COLO829 (cell line): ENCODE data around the gene SETD2.
A peak's percentile ranks its signal among the peaks of the same experiment; 100 is the strongest.

Source experiments
- DNase-seq: peaks from one replicate; pipeline ENCODE4 v3.0.0; 2012; ENCODE audit warnings: low spot score

Gene SETD2

GRCh38 chr3:46998121-46998851 is 165.6 kb downstream of the SETD2 start:
- peak; percentile 66 for DNase-seq

GRCh38 chr3:46997453-46998091 is 166.3 kb downstream of the SETD2 start:
- DNase-seq: no peak

GRCh38 chr3:46996689-46997452 is 167.0 kb downstream of the SETD2 start:
- DNase-seq: no peak

GRCh38 chr3:46995901-46996562 is 167.9 kb downstream of the SETD2 start:
- no peak for DNase-seq

- no peak for DNase-seq
Observed at GRCh38 chr3:46994801-46995731, 168.8 kb downstream of the SETD2 start.

- DNase-seq: no peak
Observed at GRCh38 chr3:46993986-46994385, 169.9 kb downstream of the SETD2 start.

GRCh38 chr3:46993292-46993691 is 170.6 kb downstream of the SETD2 start:
- DNase-seq: no peak

GRCh38 chr3:46992231-46992630 is 171.7 kb downstream of the SETD2 start:
- no peak for DNase-seq

- no peak for DNase-seq
Observed at GRCh38 chr3:46991406-46992165, 172.3 kb downstream of the SETD2 start.

- DNase-seq: no peak
Observed at GRCh38 chr3:46990573-46991374, 173.1 kb downstream of the SETD2 start.

- DNase-seq: no peak
Observed at GRCh38 chr3:46989146-46989810, 174.6 kb downstream of the SETD2 start.

- no peak for DNase-seq
Observed at GRCh38 chr3:46988616-46989015, 175.3 kb downstream of the SETD2 start.

- DNase-seq: no peak
Observed at GRCh38 chr3:46987743-46988401, 176.0 kb downstream of the SETD2 start.

GRCh38 chr3:46987319-46987742 is 176.6 kb downstream of the SETD2 start:
- DNase-seq: no peak

- no peak for DNase-seq
Observed at GRCh38 chr3:46986782-46987310, 177.1 kb downstream of the SETD2 start.

- no peak for DNase-seq
Observed at GRCh38 chr3:46986055-46986730, 177.7 kb downstream of the SETD2 start.

- DNase-seq: no peak
Observed at GRCh38 chr3:46985588-46985987, 178.3 kb downstream of the SETD2 start.
